Testis (tissue), 3 donors: ENCODE results near the gene TMEM164. TPM values are rescaled to one million over a fixed set of nuclear protein-coding genes. Genes with fewer than 3 reads are reported as not detected.

Experiments used
- DNase-seq: peaks from one replicate; pipeline ENCODE4 v3.0.0-alpha.2; 2019
- H3K27ac ChIP-seq, 2 donors: fragments of 200-600 bp; sonication (generic); one replicate each; pipeline ENCODE4 v1.5.1; 2019
- H3K27me3 ChIP-seq: fragments of 200-600 bp; sonication (generic); one replicate; pipeline ENCODE4 v1.5.1; 2019
- H3K36me3 ChIP-seq: fragments of 200-600 bp; sonication (generic); one replicate; pipeline ENCODE4 v1.5.1; 2017; ENCODE audit warnings: low read depth; ENCODE audit errors: missing control alignments
- H3K4me1 ChIP-seq: fragments of 200-600 bp; sonication (generic); one replicate; pipeline ENCODE4 v1.5.1; 2019
- H3K4me3 ChIP-seq, 2 donors: fragments of 200-600 bp; sonication (generic); one replicate each; pipeline ENCODE4 v1.5.1; 2017 to 2019
- H3K9me3 ChIP-seq: fragments of 200-600 bp; sonication (generic); one replicate; pipeline ENCODE4 v1.5.1; 2017
- POLR2A ChIP-seq: fragments of 450-650 bp; IDR thresholded peaks from one replicate; pipeline ENCODE4 v1.6.1; 2017; ENCODE audit warnings: antibody characterized with exemption, mild to moderate bottlenecking, moderate library complexity
- WGBS, 2 donors: methylation state at CpG; one replicate each; pipeline ENCODE4 v1.1.5; 2018; 5-methylcytosine and 5-hydroxymethylcytosine counted together
- intact Hi-C: fragments of 100-400 bp; cut with DNase I; formaldehyde crosslinking; loops from one replicate; pipeline ENCODE4 v1.15.1; 2023; ENCODE audit warnings: low total_unique reads
- polyA plus RNA-seq: library from polyadenylated mRNA; stranded (reverse); fragments of 350-450 nt; fragmentation: Illumina TruSeq; extraction: RNeasy Lipid Tissue Mini Kit (QIAGEN cat#74804); gene quantifications from one replicate; pipeline ENCODE4 v1.2.3, GENCODE V29; 2014; ENCODE audit warnings: low read depth, low replicate concordance; ENCODE audit not compliant: insufficient read depth
- total RNA-seq, 2 donors: library from RNA; depleted of rRNA; stranded (reverse); fragments of >200 nt; gene quantifications; one replicate each; pipeline ENCODE4 v1.2.3, GENCODE V29; 2016
- TF ChIP-seq, protein P1 (sequence below), 3 experiments: fragments of 450-650 bp in 2 of 3; fragments of 200-600 bp in 1 of 3; sonication (generic) in 1 of 3; IDR thresholded peaks; one replicate each; pipeline ENCODE4 v1.5.1; 2016 to 2019; ENCODE audit warnings: antibody characterized with exemption in 3 of 3, mild to moderate bottlenecking in 2 of 3, moderate library complexity in 1 of 3

TMEM164 gene
- total and polyA plus RNA-seq, 3 donors from 2014 or later, result 7.9 to 13.9 (median 8.1) TPM

DNA sequence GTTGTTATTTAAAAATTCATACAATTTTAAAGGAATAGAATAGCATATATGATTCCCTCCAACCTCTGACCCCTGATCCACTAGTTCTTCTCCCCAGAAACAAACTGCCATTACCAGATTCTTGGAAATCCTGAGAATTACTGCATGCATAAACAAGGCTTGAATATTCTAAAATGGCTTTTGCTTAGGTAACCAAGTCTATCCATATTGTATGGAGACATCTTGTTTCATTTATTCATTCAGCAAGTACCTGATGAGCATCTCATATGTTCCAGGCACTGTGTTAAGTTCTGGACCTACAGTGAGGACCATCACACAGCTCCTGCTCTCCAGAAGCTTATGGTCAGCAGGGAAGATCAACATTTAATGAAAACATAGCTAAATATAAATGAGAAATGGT is 49.4 kb downstream of the TMEM164 start:
- intact Hi-C loops, result no loop called here

DNA sequence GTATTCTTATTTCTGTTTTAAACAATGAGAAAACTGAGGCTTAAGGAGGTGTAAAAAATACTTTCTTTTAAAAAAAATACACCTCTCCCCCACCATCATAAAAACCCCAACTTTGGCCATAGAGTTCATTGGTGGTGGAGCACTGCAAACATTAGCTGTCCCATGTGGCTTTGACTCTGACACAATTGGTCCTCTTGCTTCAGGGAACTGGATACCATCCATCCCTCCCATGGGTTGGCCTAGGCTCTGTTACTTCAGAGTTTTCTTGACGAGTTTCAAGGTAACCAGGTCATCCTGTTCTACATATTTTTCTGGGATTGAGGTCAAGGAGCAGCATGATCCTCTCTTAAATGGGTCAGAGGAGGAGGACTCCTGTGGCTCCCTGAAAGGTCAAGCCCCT is 50.5 kb downstream of the TMEM164 start:
- H3K9me3 ChIP-seq, result no peaks in the 10 kb centered on the region
- H3K4me3 ChIP-seq, result no peak overlapping the region
- H3K27ac ChIP-seq, result no peak overlapping the region
- intact Hi-C loops, result no loop called here
- no peak for DNase-seq
- no peaks in the 10 kb centered on the region for H3K36me3 ChIP-seq
- no peaks in the 10 kb centered on the region for H3K27me3 ChIP-seq
- WGBS, 2 donors, result 50 to 63% methylated on average over 1 of the region's 1 CpG
- no peak for TF ChIP-seq POLR2A
- TF ChIP-seq, protein P1, sequence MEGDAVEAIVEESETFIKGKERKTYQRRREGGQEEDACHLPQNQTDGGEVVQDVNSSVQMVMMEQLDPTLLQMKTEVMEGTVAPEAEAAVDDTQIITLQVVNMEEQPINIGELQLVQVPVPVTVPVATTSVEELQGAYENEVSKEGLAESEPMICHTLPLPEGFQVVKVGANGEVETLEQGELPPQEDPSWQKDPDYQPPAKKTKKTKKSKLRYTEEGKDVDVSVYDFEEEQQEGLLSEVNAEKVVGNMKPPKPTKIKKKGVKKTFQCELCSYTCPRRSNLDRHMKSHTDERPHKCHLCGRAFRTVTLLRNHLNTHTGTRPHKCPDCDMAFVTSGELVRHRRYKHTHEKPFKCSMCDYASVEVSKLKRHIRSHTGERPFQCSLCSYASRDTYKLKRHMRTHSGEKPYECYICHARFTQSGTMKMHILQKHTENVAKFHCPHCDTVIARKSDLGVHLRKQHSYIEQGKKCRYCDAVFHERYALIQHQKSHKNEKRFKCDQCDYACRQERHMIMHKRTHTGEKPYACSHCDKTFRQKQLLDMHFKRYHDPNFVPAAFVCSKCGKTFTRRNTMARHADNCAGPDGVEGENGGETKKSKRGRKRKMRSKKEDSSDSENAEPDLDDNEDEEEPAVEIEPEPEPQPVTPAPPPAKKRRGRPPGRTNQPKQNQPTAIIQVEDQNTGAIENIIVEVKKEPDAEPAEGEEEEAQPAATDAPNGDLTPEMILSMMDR (IDR thresholded peaks at IDR 0.05), result no peak
- H3K4me1 ChIP-seq, result no peaks in the 10 kb centered on the region

More for the DNA sequence above, 49.4 kb downstream of the TMEM164 start:
- Histone ChIP-seq H3K4me1 (no peaks in the 10 kb centered on the region), H3K4me3 (no peak overlapping the region), H3K9me3 (no peaks in the 10 kb centered on the region), H3K36me3 (no peaks in the 10 kb centered on the region), H3K27ac (no peak overlapping the region), H3K27me3 (no peaks in the 10 kb centered on the region)
- no peak for DNase-seq
- TF ChIP-seq, protein P1 (IDR thresholded peaks at IDR 0.05), result no peak
- no peak for TF ChIP-seq POLR2A

DNA sequence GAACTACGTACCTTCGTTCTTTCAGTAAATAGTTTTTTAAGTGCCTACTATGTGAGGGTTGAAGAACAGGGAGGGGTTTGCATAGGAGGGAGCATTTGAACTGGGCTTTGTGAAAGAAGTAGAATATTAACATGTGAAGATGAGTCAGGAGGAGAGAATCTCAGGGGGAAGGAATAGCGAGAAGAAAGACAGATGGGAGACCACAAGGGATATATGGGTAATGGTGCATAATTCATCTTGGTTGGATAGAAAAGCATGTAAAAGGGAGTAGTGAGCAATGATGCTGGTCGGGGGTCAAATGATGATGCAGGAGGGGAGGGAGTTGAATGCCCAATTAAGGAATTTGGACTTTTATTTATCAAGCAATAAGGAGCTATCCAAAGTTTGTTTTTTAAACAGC is 52.7 kb downstream of the TMEM164 start:
- no peak for TF ChIP-seq POLR2A
- TF ChIP-seq, protein P1 (IDR thresholded peaks at IDR 0.05), result no peak
- Histone ChIP-seq H3K27me3 (no peaks in the 10 kb centered on the region), H3K27ac (no peak overlapping the region), H3K4me3 (no peak overlapping the region), H3K36me3 (no peaks in the 10 kb centered on the region), H3K9me3 (no peaks in the 10 kb centered on the region), H3K4me1 (no peaks in the 10 kb centered on the region)
- 91 to 96% methylated on average over 4 of the region's 4 CpGs for WGBS, 2 donors
- intact Hi-C loops, result no loop called here
- DNase-seq, result no peak

DNA sequence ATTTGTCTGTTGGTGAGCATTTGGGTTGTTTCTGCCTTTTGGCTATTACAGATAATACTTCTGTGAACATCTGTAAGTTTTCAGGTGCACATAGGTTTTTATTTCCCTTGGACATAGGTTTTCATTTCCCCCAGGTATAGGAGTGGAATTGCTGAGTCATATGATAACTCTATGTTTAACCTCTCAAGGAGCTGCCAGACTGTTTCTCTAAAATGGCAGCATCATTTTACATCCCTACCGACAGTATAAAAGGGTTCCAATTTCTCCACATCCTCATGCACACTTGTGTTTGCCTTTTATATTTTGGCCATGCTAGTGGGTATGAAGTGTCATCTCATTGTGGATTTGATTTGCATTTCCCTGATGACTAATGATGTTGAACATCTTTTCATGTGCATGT is 53.5 kb downstream of the TMEM164 start:
- intact Hi-C loops, result no loop called here
- TF ChIP-seq POLR2A, result no peak
- H3K9me3 ChIP-seq, result no peaks in the 10 kb centered on the region

DNA sequence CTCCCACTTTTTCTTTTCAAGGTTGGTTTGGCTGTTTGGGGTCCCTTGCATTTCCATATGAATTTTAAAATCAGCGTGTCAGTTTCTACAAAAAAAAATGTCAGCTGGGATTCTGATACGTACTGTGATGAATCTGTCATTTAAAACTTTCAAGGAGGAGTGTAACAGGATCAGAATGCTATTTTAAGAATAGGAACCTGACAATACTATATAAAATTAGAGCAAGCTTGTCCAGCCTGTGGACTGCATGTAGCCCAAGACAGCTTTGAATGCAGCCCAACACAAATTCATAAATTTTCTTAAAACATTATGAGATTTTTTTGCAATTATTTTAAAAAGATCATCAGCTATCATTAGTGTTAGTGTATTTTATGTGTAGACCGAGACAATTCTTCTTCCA is 56.5 kb downstream of the TMEM164 start:
- H3K27ac ChIP-seq, result no peak overlapping the region
- TF ChIP-seq, protein P1 (IDR thresholded peaks at IDR 0.05), result no peak
- TF ChIP-seq POLR2A, result no peak
- no peak for DNase-seq
- intact Hi-C loops, result no loop called here
- H3K4me3 ChIP-seq, result no peak overlapping the region
- no peaks in the 10 kb centered on the region for H3K9me3 ChIP-seq
- H3K36me3 ChIP-seq, result no peaks in the 10 kb centered on the region
- no peaks in the 10 kb centered on the region for H3K27me3 ChIP-seq
- no peaks in the 10 kb centered on the region for H3K4me1 ChIP-seq
- WGBS, 2 donors, result 91 to 95% methylated on average over 3 of the region's 3 CpGs

More for the DNA sequence above, 53.5 kb downstream of the TMEM164 start:
- no peak for DNase-seq
- WGBS, 2 donors, result 73 to 77% methylated on average over 1 of the region's 1 CpG
- Histone ChIP-seq H3K27me3 (no peaks in the 10 kb centered on the region), H3K27ac (no peak overlapping the region), H3K4me3 (no peak overlapping the region), H3K36me3 (no peaks in the 10 kb centered on the region), H3K4me1 (no peaks in the 10 kb centered on the region)
